Keratinocyte (primary cell): Measurements from ENCODE around the gene SEMA3F. TPM values are rescaled to one million over a fixed set of nuclear protein-coding genes. Genes with fewer than 3 reads are reported as not detected.

ENCODE experiments used
- DNase-seq: peaks from one replicate; pipeline ENCODE4 v3.0.0-alpha.2; 2011; ENCODE audit warnings: low read depth, missing footprints, low spot score
- FAIRE-seq: peaks from 2 replicates; lab custom pipeline; 2011; peaks lifted over from hg19 to GRCh38; lab: Jason Lieb, UNC
- H2AFZ ChIP-seq: 2 replicates; pipeline ENCODE4 v1.6.0; 2012; ENCODE audit warnings: low read length, control low read depth, inconsistent platforms; ENCODE audit not compliant: control insufficient read depth
- H3K27ac ChIP-seq: 2 replicates; pipeline ENCODE4 v1.5.1; 2011; ENCODE audit warnings: low read length; ENCODE audit not compliant: control insufficient read depth, insufficient read depth
- H3K27me3 ChIP-seq: 3 replicates; pipeline ENCODE4 v1.6.0; 2011; ENCODE audit warnings: low read length; ENCODE audit not compliant: control insufficient read depth, insufficient read depth; ENCODE audit errors: extremely low read depth
- H3K36me3 ChIP-seq, 2 experiments: 2 replicates in 1 of 2; 3 replicates in 1 of 2; pipeline ENCODE4 v1.5.1; 2011; ENCODE audit warnings: low read length in 2 of 2, mild to moderate bottlenecking in 1 of 2; ENCODE audit not compliant: control insufficient read depth in 2 of 2, insufficient read depth in 2 of 2; ENCODE audit errors: extremely low read depth in 1 of 2
- H3K4me1 ChIP-seq: 3 replicates; pipeline ENCODE4 v1.5.1; 2011; ENCODE audit warnings: low read length; ENCODE audit not compliant: control insufficient read depth, insufficient read depth; ENCODE audit errors: extremely low read depth
- H3K4me2 ChIP-seq: 3 replicates; pipeline ENCODE4 v1.6.0; 2011; ENCODE audit warnings: low read depth, low read length; ENCODE audit not compliant: control insufficient read depth, insufficient read depth; ENCODE audit errors: extremely low read depth
- H3K4me3 ChIP-seq, 3 experiments: fragments of 200-600 bp in 1 of 3; sonication (generic) in 1 of 3; 2 replicates in 2 of 3; 3 replicates in 1 of 3; pipeline ENCODE4 v1.5.1; 2011 to 2016; ENCODE audit warnings: low read length in 3 of 3, mild to moderate bottlenecking in 3 of 3, control low read depth in 2 of 3, inconsistent platforms in 1 of 3, low read depth in 1 of 3, mixed read lengths in 1 of 3, mixed run types in 1 of 3, moderate library complexity in 1 of 3; ENCODE audit not compliant: control insufficient read depth in 2 of 3, insufficient read depth in 2 of 3; ENCODE audit errors: extremely low read depth in 1 of 3
- H3K79me2 ChIP-seq: 2 replicates; pipeline ENCODE4 v1.6.0; 2012; ENCODE audit warnings: low read length; ENCODE audit not compliant: control insufficient read depth, insufficient read depth
- H3K9ac ChIP-seq: 3 replicates; pipeline ENCODE4 v1.6.0; 2011; ENCODE audit warnings: low read length; ENCODE audit not compliant: control insufficient read depth, insufficient read depth; ENCODE audit errors: extremely low read depth
- H3K9me1 ChIP-seq: 3 replicates; pipeline ENCODE4 v1.6.0; 2011; ENCODE audit warnings: low read length; ENCODE audit not compliant: control insufficient read depth, insufficient read depth; ENCODE audit errors: extremely low read depth
- H3K9me3 ChIP-seq: 2 replicates; pipeline ENCODE4 v1.5.1; 2012; ENCODE audit warnings: low read depth, low read length; ENCODE audit not compliant: control insufficient read depth
- H4K20me1 ChIP-seq: 3 replicates; pipeline ENCODE4 v1.6.0; 2011; ENCODE audit warnings: low read length; ENCODE audit not compliant: control insufficient read depth, insufficient read depth; ENCODE audit errors: extremely low read depth
- EZH2 ChIP-seq: IDR thresholded peaks from one replicate; pipeline ENCODE4 v1.6.1; 2012; ENCODE audit warnings: inconsistent platforms, mild to moderate bottlenecking, low read length, moderate library complexity
- dilution Hi-C: fragments of 300-500 bp; cut with MboI; formaldehyde crosslinking; loops from one replicate; pipeline ENCODE4 v1.7.0; 2020; ENCODE audit warnings: low sequenced_read_pairs; ENCODE audit not compliant: extremely low pct_ligation_motif_present
- polyA plus RNA-seq, 5 experiments: library from polyadenylated mRNA; depleted of rRNA in 3 of 5; stranded (reverse) in 3 of 5; stranded (forward) in 1 of 5; unstranded in 1 of 5; fragments of >200 nt; gene quantifications; 1 replicate in 1 of 5; 2 replicates in 3 of 5; 3 replicates in 1 of 5; pipeline versions ENCODE4 v1.2.1 to v1.2.3, GENCODE V29; 2011 to 2012; ENCODE audit warnings: missing spikeins in 2 of 5, low read depth in 1 of 5, low replicate concordance in 1 of 5
- TF ChIP-seq, protein P1 (sequence below), 3 experiments: IDR thresholded peaks in 1 of 3; conservative IDR thresholded peaks in 1 of 3; optimal IDR thresholded peaks in 1 of 3; 2 replicates in 2 of 3; 3 replicates in 1 of 3; pipeline versions ENCODE3 to v1.5.1; 2011; ENCODE audit warnings: low read length in 3 of 3, mild to moderate bottlenecking in 3 of 3, moderate library complexity in 2 of 3, control low read depth in 1 of 3, inconsistent platforms in 1 of 3; ENCODE audit not compliant: insufficient read depth in 2 of 3; ENCODE audit errors: extremely low read depth in 1 of 3

The SEMA3F gene
- polyA plus RNA-seq, 1 donor (not counting 4 experiments of a cell fraction or from before 2014, with no cell fraction given) = 72.8 TPM

DNA sequence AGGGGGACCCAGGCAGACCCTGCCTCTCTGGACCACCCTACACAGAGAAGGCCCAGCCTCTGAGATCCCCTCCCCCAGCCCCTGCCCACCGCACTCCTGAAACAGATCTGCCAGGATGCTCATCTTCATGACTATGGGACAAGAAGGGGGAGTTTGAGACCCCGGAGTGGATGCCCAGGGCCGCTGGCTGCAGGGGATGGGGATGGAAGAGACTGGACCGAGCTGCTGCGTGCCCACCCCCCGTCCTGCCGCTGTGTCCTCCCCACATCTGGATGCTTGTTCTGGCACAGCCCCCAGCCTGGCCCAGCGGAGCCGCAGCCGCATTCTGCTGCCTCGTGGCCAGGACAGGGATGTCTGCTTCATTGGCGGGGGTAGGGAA is 30.3 kb upstream of the SEMA3F start:
- Histone ChIP-seq H2AFZ (no peak overlapping the region), H3K27ac (no peak overlapping the region), H3K4me2 (no peak overlapping the region), H3K9me1 (no peaks in the 10 kb centered on the region), H3K9ac (no peak overlapping the region), H3K36me3 (peaks cover 8 to 10% of the 10 kb centered on the region in 2 experiments), H3K27me3 (no peaks in the 10 kb centered on the region), H3K79me2 (no peaks in the 10 kb centered on the region), H3K4me1 (peaks cover 21% of the 10 kb centered on the region), H4K20me1 (peaks cover 6% of the 10 kb centered on the region), H3K9me3 (no peaks in the 10 kb centered on the region), H3K4me3 (no peak overlapping the region)
- TF ChIP-seq EZH2 = no peak
- TF ChIP-seq, protein P1, sequence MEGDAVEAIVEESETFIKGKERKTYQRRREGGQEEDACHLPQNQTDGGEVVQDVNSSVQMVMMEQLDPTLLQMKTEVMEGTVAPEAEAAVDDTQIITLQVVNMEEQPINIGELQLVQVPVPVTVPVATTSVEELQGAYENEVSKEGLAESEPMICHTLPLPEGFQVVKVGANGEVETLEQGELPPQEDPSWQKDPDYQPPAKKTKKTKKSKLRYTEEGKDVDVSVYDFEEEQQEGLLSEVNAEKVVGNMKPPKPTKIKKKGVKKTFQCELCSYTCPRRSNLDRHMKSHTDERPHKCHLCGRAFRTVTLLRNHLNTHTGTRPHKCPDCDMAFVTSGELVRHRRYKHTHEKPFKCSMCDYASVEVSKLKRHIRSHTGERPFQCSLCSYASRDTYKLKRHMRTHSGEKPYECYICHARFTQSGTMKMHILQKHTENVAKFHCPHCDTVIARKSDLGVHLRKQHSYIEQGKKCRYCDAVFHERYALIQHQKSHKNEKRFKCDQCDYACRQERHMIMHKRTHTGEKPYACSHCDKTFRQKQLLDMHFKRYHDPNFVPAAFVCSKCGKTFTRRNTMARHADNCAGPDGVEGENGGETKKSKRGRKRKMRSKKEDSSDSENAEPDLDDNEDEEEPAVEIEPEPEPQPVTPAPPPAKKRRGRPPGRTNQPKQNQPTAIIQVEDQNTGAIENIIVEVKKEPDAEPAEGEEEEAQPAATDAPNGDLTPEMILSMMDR (optimal IDR thresholded peaks at IDR 0.05 in 1 of 3, IDR thresholded peaks at IDR 0.05 in 1 of 3, conservative IDR thresholded peaks at IDR 0.05 in 1 of 3; ENCODE audit: extremely low read depth in 1 of 3, insufficient read depth in 2 of 3, low read length in 3 of 3) = no peak
- FAIRE-seq = no peak
- dilution Hi-C loops = no loop called here
- DNase-seq = no peak

DNA sequence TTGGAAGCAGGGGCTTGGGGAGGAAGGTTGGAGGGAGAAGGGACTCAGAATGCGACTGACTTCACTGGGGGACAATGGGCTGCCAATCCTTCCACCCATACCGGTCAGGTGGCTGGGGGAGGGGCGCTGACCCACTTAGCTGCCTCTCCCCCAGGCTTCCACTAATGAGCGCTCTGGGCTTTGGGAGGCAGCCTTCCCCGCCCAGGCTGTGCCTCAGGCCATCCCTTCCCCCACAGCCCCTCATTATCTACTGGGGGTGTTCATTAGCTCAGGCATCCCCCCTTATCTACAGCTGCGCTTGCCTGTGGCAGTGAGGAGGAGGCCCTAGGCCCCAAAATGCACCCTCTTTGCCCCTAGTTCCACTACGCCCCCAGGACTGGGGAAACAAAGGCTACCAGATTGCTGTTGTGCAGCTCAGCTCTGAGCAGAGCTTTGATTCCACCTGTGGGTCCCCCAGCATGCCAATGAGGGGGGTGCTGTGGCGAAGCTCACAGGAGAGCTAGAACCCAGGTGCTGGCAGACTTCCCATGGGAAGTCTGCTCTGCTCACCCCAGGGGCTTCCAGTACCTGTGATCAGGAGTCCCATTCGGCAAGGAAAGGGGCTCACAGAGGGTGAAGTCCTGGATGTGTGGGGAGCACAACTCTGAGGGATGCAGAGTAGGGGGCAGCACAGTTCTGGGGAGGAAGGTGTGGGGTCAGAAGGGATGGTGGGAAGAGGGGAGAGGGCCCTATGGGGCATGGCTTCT is 29.4 kb upstream of the SEMA3F start:
- no peak for DNase-seq
- Histone ChIP-seq H3K9ac (no peak overlapping the region), H2AFZ (no peak overlapping the region), H3K36me3 (peaks cover 1 to 6% of the 10 kb centered on the region in 2 experiments), H3K27me3 (no peaks in the 10 kb centered on the region), H3K9me1 (no peaks in the 10 kb centered on the region), H3K79me2 (no peaks in the 10 kb centered on the region), H3K9me3 (no peaks in the 10 kb centered on the region), H4K20me1 (peaks cover 6% of the 10 kb centered on the region), H3K27ac (no peak overlapping the region), H3K4me3 (no peak overlapping the region), H3K4me1 (peaks cover 21% of the 10 kb centered on the region), H3K4me2 (no peak overlapping the region)
- dilution Hi-C loops = no loop called here
- FAIRE-seq = no peak
- TF ChIP-seq, protein P1 (optimal IDR thresholded peaks at IDR 0.05 in 1 of 3, IDR thresholded peaks at IDR 0.05 in 1 of 3, conservative IDR thresholded peaks at IDR 0.05 in 1 of 3; ENCODE audit: extremely low read depth in 1 of 3, insufficient read depth in 2 of 3, low read length in 3 of 3) = no peak
- TF ChIP-seq EZH2 = no peak
